ENCODE data around the gene NKD1. TPM values are rescaled to one million over a fixed set of nuclear protein-coding genes. Genes with fewer than 3 reads are reported as not detected.
"Not testable (repeated sequence)": the region's sequence is repeated elsewhere in the genome, so short reads cannot be mapped to it uniquely, and the experiment has no call there.

NKD1 gene
- total and polyA plus RNA-seq, 7 donors, result under 0.01 to 18.0 (median 6.7) TPM

- no peak for DNase-seq
- no peaks in the 10 kb centered on the region for H3K36me3 ChIP-seq
- H3K9me3 ChIP-seq, result no peaks in the 10 kb centered on the region
- 90 to 91% methylated on average over 12 of the region's 12 CpGs for WGBS, 2 donors
- no peak for TF ChIP-seq EP300 (IDR thresholded peaks at IDR 0.05)
- no peak for TF ChIP-seq CTCF (IDR thresholded peaks at IDR 0.05)
- TF ChIP-seq POLR2A (IDR thresholded peaks at IDR 0.05), result no peak
- no peak for TF ChIP-seq POLR2AphosphoS5 (IDR thresholded peaks at IDR 0.05)
- intact Hi-C loops (cut with DNase I), result no loop called here
- H3K27me3 ChIP-seq, result no peaks in the 10 kb centered on the region
- no peaks in the 10 kb centered on the region for H3K4me1 ChIP-seq
- no peak overlapping the region for H3K4me3 ChIP-seq
- H3K27ac ChIP-seq, result no peak overlapping the region
Measured at GRCh38 chr16:50535506-50536257, 12.5 kb upstream of the NKD1 start.

- not testable (repeated sequence) for DNase-seq
Measured at GRCh38 chr16:50536258-50536645, 11.9 kb upstream of the NKD1 start.

GRCh38 chr16:50537533-50538290 is 10.5 kb upstream of the NKD1 start:
- H3K4me3 ChIP-seq, result no peak overlapping the region
- no peak overlapping the region for H3K27ac ChIP-seq
- H3K27me3 ChIP-seq, result no peaks in the 10 kb centered on the region
- no peaks in the 10 kb centered on the region for H3K4me1 ChIP-seq
- intact Hi-C loops (cut with DNase I), result no loop called here
- H3K9me3 ChIP-seq, result no peaks in the 10 kb centered on the region
- H3K36me3 ChIP-seq, result no peaks in the 10 kb centered on the region
- 88% methylated on average over 8 of the region's 8 CpGs for WGBS, 2 donors
- no peak for DNase-seq
- TF ChIP-seq CTCF (IDR thresholded peaks at IDR 0.05) (no peak), POLR2AphosphoS5 (IDR thresholded peaks at IDR 0.05) (no peak), EP300 (IDR thresholded peaks at IDR 0.05) (no peak), POLR2A (IDR thresholded peaks at IDR 0.05) (no peak)

More at GRCh38 chr16:50536258-50536645, 11.9 kb upstream of the NKD1 start:
- 91 to 93% methylated on average over 7 of the region's 7 CpGs for WGBS, 2 donors
- H3K27ac ChIP-seq; H3K9me3 ChIP-seq; intact Hi-C loops (cut with DNase I); H3K4me3 ChIP-seq; H3K36me3 ChIP-seq; H3K4me1 ChIP-seq; H3K27me3 ChIP-seq: not testable (repeated sequence)

GRCh38 chr16:50538411-50539052 is 9.7 kb upstream of the NKD1 start:
- Histone ChIP-seq H3K27ac (no peak overlapping the region), H3K9me3 (no peaks in the 10 kb centered on the region), H3K4me1 (no peaks in the 10 kb centered on the region), H3K4me3 (no peak overlapping the region), H3K27me3 (no peaks in the 10 kb centered on the region), H3K36me3 (no peaks in the 10 kb centered on the region)
- 84% methylated on average over 11 of the region's 11 CpGs for WGBS, 2 donors
- no peak for DNase-seq
- TF ChIP-seq POLR2A (IDR thresholded peaks at IDR 0.05), result no peak
- no peak for TF ChIP-seq EP300 (IDR thresholded peaks at IDR 0.05)
- TF ChIP-seq CTCF (IDR thresholded peaks at IDR 0.05), result no peak
- TF ChIP-seq POLR2AphosphoS5 (IDR thresholded peaks at IDR 0.05), result no peak
- intact Hi-C loops (cut with DNase I), result no loop called here

- intact Hi-C loops (cut with DNase I), result no loop called here
Measured at GRCh38 chr16:50539053-50539695, 9.0 kb upstream of the NKD1 start.

More at GRCh38 chr16:50539053-50539695, 9.0 kb upstream of the NKD1 start:
- Histone ChIP-seq H3K4me3 (no peak overlapping the region), H3K36me3 (no peaks in the 10 kb centered on the region), H3K9me3 (no peaks in the 10 kb centered on the region), H3K27ac (no peak overlapping the region), H3K27me3 (no peaks in the 10 kb centered on the region), H3K4me1 (no peaks in the 10 kb centered on the region)
- 24 to 65% methylated on average over 17 of the region's 17 CpGs for WGBS, 2 donors
- no peak for DNase-seq
- TF ChIP-seq EP300 (IDR thresholded peaks at IDR 0.05) (no peak), CTCF (IDR thresholded peaks at IDR 0.05) (no peak), POLR2A (IDR thresholded peaks at IDR 0.05) (no peak)

Data from sigmoid colon (tissue), 7 donors.